Caki2 (cell line): Measurements from ENCODE around the gene MEGF6. TPM values are rescaled to one million over a fixed set of nuclear protein-coding genes. Genes with fewer than 3 reads are reported as not detected.
A peak's percentile ranks its signal among the peaks of the same experiment; 100 is the strongest.

ENCODE experiments used
- DNase-seq: peaks from one replicate; pipeline ENCODE4 v3.0.0-alpha.2; 2015; ENCODE audit warnings: low read depth
- in situ Hi-C: cut with HindIII; loops from 2 replicates; pipeline ENCODE4 v1.10.0; 2016; ENCODE audit warnings: low sequenced_read_pairs, low pct_unique_long_range_greater_than_20kb, mixed read lengths
- total RNA-seq: library from RNA; depleted of rRNA; stranded (reverse); fragments of >200 nt; shearing (Covaris generic); gene quantifications from 2 replicates; pipeline ENCODE4 v1.2.3, GENCODE V29; 2014; ENCODE audit warnings: low replicate concordance

MEGF6 gene
- total RNA-seq, 1 experiment from 2014 or later, result 21.0 TPM

GRCh38 chr1:3568815-3569435 is 42.4 kb downstream of the MEGF6 start:
- in situ Hi-C loops, result no loop called here
- no peak for DNase-seq

- no peak for DNase-seq
- in situ Hi-C loops, result no loop called here
Measured at GRCh38 chr1:3566951-3567804, 44.1 kb downstream of the MEGF6 start.

GRCh38 chr1:3566003-3566885 is 45.1 kb downstream of the MEGF6 start:
- in situ Hi-C loops, result no loop called here
- DNase-seq, result no peak

- in situ Hi-C loops, result no loop called here
- DNase-seq, result peak; percentile 14
Measured at GRCh38 chr1:3564921-3565831, 46.1 kb downstream of the MEGF6 start.

GRCh38 chr1:3563610-3564009 is 47.7 kb downstream of the MEGF6 start:
- no peak for DNase-seq
- in situ Hi-C loops, result no loop called here

- DNase-seq, result no peak
- in situ Hi-C loops, result no loop called here
Measured at GRCh38 chr1:3563125-3563524, 48.2 kb downstream of the MEGF6 start.

GRCh38 chr1:3562712-3563111 is 48.6 kb downstream of the MEGF6 start:
- in situ Hi-C loops, result no loop called here
- DNase-seq, result no peak

- in situ Hi-C loops, result no loop called here
- no peak for DNase-seq
Measured at GRCh38 chr1:3561702-3562101, 49.6 kb downstream of the MEGF6 start.

GRCh38 chr1:3560981-3561380 is 50.3 kb downstream of the MEGF6 start:
- DNase-seq, result no peak
- in situ Hi-C loops, result no loop called here

- in situ Hi-C loops, result no loop called here
Measured at GRCh38 chr1:3560251-3560871, 50.9 kb downstream of the MEGF6 start.

GRCh38 chr1:3558036-3558726 is 53.1 kb downstream of the MEGF6 start:
- in situ Hi-C loops, result no loop called here
- DNase-seq, result no peak

More at GRCh38 chr1:3560251-3560871, 50.9 kb downstream of the MEGF6 start:
- DNase-seq, result no peak

- in situ Hi-C loops, result no loop called here
- no peak for DNase-seq
Measured at GRCh38 chr1:3557366-3557765, 53.9 kb downstream of the MEGF6 start.

GRCh38 chr1:3556336-3556735 is 55.0 kb downstream of the MEGF6 start:
- in situ Hi-C loops, result no loop called here

GRCh38 chr1:3555131-3555920 is 56.0 kb downstream of the MEGF6 start:
- DNase-seq, result no peak
- in situ Hi-C loops, result no loop called here

More at GRCh38 chr1:3556336-3556735, 55.0 kb downstream of the MEGF6 start:
- no peak for DNase-seq

- no peak for DNase-seq
- in situ Hi-C loops, result no loop called here
Measured at GRCh38 chr1:3553940-3554223, 57.4 kb downstream of the MEGF6 start.

- in situ Hi-C loops, result no loop called here
- no peak for DNase-seq
Measured at GRCh38 chr1:3553166-3553939, 58.0 kb downstream of the MEGF6 start.
